ENCODE data around the gene DDX51. TPM values are rescaled to one million over a fixed set of nuclear protein-coding genes. Genes with fewer than 3 reads are reported as not detected.
A peak's percentile ranks its signal among the peaks of the same experiment; 100 is the strongest.

DDX51 gene
- total RNA-seq, 2 donors from 2014 or later = 16.1 to 27.4 TPM

GRCh38 chr12:132163041-132163910 lies 19.2 kb upstream of the DDX51 start:
- Histone ChIP-seq H3K9me3 (no peaks in the 10 kb centered on the region), H3K27ac (no peak overlapping the region), H3K4me3 (no peak overlapping the region), H3K27me3 (no peaks in the 10 kb centered on the region), H3K36me3 (replicated peaks in 1 of 2; ENCODE audit: insufficient read depth in 1 of 2, low read depth in 2 of 2) (no peaks in the 10 kb centered on the region), H3K4me1 (no peaks in the 10 kb centered on the region)
- TF ChIP-seq CTCF (IDR thresholded peaks at IDR 0.05) (no peak), POLR2A (IDR thresholded peaks at IDR 0.05) (no peak)
- ATAC-seq (no peak), DNase-seq (no peak)
- 40 to 54% methylated on average over 20 to 25 of the region's 26 CpGs for WGBS, 2 donors
- intact Hi-C loops (cut with DNase I) = no loop called here

GRCh38 chr12:132162508-132163031 lies 18.5 kb upstream of the DDX51 start:
- Histone ChIP-seq H3K27ac (no peak overlapping the region), H3K27me3 (no peaks in the 10 kb centered on the region), H3K4me1 (no peaks in the 10 kb centered on the region), H3K36me3 (replicated peaks in 1 of 2; ENCODE audit: insufficient read depth in 1 of 2, low read depth in 2 of 2) (no peaks in the 10 kb centered on the region), H3K4me3 (no peak overlapping the region), H3K9me3 (no peaks in the 10 kb centered on the region)
- intact Hi-C loops (cut with DNase I) = no loop called here
- ATAC-seq = peak; percentile 27
- no peak for TF ChIP-seq CTCF (IDR thresholded peaks at IDR 0.05)
- TF ChIP-seq POLR2A (IDR thresholded peaks at IDR 0.05) = no peak
- no peak for DNase-seq
- WGBS, 2 donors = 27 to 49% methylated on average over 3 to 17 of the region's 17 CpGs

- peaks cover 0 to under 1% of the 10 kb centered on the region in 2 donors for H3K36me3 ChIP-seq (replicated peaks in 1 of 2; ENCODE audit: insufficient read depth in 1 of 2, low read depth in 2 of 2)
- ATAC-seq (no peak), DNase-seq (no peak)
- no peaks in the 10 kb centered on the region for H3K27me3 ChIP-seq
- H3K9me3 ChIP-seq = no peaks in the 10 kb centered on the region
- intact Hi-C loops (cut with DNase I) = no loop called here
- 48 to 49% methylated on average over 17 of the region's 17 CpGs for WGBS, 2 donors
- H3K4me3 ChIP-seq = no peak overlapping the region
- TF ChIP-seq POLR2A (IDR thresholded peaks at IDR 0.05) (no peak), CTCF (IDR thresholded peaks at IDR 0.05) (no peak)
- H3K27ac ChIP-seq = no peak overlapping the region
- H3K4me1 ChIP-seq = no peaks in the 10 kb centered on the region
Observed at GRCh38 chr12:132161796-132162507, 17.8 kb upstream of the DDX51 start.

- DNase-seq = no peak
- intact Hi-C loops (cut with DNase I) = no loop called here
- TF ChIP-seq CTCF (IDR thresholded peaks at IDR 0.05) (no peak), POLR2A (IDR thresholded peaks at IDR 0.05) (no peak)
Observed at GRCh38 chr12:132161036-132161781, 17.1 kb upstream of the DDX51 start.

More at GRCh38 chr12:132161036-132161781, 17.1 kb upstream of the DDX51 start:
- no peak overlapping the region for H3K27ac ChIP-seq
- H3K36me3 ChIP-seq (replicated peaks in 1 of 2; ENCODE audit: insufficient read depth in 1 of 2, low read depth in 2 of 2) = peaks cover 0 to 3% of the 10 kb centered on the region in 2 donors
- no peak for ATAC-seq
- no peaks in the 10 kb centered on the region for H3K27me3 ChIP-seq
- no peaks in the 10 kb centered on the region for H3K9me3 ChIP-seq
- no peaks in the 10 kb centered on the region for H3K4me1 ChIP-seq
- WGBS, 2 donors = 57 to 58% methylated on average over 8 to 13 of the region's 14 CpGs
- no peak overlapping the region for H3K4me3 ChIP-seq
